ENCODE results near the gene ANO1. TPM values are rescaled to one million over a fixed set of nuclear protein-coding genes. Genes with fewer than 3 reads are reported as not detected.

The ANO1 gene
- total RNA-seq, 2 experiments from 2014 or later, result not detected

DNA sequence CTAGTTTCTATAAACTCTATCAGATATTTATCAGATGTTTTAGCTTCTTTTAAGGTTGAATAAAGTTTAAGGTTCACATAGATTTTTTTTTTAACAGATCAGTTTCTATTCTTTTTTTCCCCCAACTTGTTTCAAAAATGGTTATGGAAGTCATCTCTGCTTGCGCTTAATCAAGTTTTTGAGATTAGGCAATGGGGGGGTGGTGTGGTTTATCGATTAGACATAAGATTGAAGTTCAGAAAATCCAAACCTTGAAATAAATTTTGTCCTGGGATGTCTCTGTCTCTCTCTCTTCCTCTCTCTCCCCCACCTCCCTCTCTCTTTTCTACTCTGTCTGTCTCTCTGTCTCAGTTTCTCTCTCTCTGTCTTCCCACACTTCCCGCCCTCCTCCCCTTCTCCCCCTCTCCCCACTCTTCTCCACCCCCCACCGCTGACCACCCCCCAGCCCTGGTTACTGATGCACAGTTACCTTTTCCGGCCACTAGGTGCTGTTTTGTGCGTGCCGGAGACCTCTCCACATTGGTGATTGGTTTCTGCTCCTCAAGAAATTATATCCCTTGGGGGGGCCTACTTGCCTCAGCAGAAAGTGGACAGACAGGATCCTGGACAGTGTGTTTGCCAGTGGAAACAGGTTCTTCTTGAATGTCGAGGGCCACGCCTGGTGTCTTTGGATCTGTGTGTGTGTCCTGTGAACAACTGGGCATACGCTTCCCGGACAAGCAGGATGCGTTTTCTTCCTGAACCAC lies 29.7 kb upstream of the ANO1 start:
- peaks cover 49% of the 10 kb centered on the region for H3K27me3 Mint-ChIP-seq
- no peaks in the 10 kb centered on the region for H3K4me1 ChIP-seq (ENCODE audit: insufficient read depth, low read length)
- TF ChIP-seq, protein P1, sequence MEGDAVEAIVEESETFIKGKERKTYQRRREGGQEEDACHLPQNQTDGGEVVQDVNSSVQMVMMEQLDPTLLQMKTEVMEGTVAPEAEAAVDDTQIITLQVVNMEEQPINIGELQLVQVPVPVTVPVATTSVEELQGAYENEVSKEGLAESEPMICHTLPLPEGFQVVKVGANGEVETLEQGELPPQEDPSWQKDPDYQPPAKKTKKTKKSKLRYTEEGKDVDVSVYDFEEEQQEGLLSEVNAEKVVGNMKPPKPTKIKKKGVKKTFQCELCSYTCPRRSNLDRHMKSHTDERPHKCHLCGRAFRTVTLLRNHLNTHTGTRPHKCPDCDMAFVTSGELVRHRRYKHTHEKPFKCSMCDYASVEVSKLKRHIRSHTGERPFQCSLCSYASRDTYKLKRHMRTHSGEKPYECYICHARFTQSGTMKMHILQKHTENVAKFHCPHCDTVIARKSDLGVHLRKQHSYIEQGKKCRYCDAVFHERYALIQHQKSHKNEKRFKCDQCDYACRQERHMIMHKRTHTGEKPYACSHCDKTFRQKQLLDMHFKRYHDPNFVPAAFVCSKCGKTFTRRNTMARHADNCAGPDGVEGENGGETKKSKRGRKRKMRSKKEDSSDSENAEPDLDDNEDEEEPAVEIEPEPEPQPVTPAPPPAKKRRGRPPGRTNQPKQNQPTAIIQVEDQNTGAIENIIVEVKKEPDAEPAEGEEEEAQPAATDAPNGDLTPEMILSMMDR (IDR thresholded peaks at IDR 0.05), result no peak
- H3K9me3 ChIP-seq (ENCODE audit: control insufficient read depth in 1 of 2, insufficient read depth in 1 of 2, low read length in 2 of 2), result peaks cover 0 to 9% of the 10 kb centered on the region in 2 experiments
- peaks cover 0 to 2% of the 10 kb centered on the region in 2 experiments for H3K27me3 ChIP-seq (ENCODE audit: control insufficient read depth in 1 of 2, insufficient read depth in 2 of 2, low read length in 2 of 2)
- H3K27ac Mint-ChIP-seq, result no peak overlapping the region
- H3K36me3 ChIP-seq (ENCODE audit: insufficient read depth, low read length), result no peaks in the 10 kb centered on the region
- DNase-seq (no peak), ATAC-seq (ENCODE audit: poor library complexity) (no peak)
- no peak overlapping the region for H3K27ac ChIP-seq (ENCODE audit: low read depth in 1 of 2, low read length in 2 of 2)
- ChIA-PET POLR2A (no interaction called here), CTCF (no interaction called here)
- H3K9me3 Mint-ChIP-seq, result no peaks in the 10 kb centered on the region
- H3K4me3 Mint-ChIP-seq, result no peak overlapping the region
- no peak overlapping the region for H3K4me3 ChIP-seq (ENCODE audit: low read length)
- no peaks in the 10 kb centered on the region for H3K36me3 Mint-ChIP-seq (ENCODE audit: low read depth)
- intact Hi-C loops (cut with DNase I, micrococcal nuclease), result no loop called here
- no peaks in the 10 kb centered on the region for H3K4me1 Mint-ChIP-seq (ENCODE audit: low read depth)

DNA sequence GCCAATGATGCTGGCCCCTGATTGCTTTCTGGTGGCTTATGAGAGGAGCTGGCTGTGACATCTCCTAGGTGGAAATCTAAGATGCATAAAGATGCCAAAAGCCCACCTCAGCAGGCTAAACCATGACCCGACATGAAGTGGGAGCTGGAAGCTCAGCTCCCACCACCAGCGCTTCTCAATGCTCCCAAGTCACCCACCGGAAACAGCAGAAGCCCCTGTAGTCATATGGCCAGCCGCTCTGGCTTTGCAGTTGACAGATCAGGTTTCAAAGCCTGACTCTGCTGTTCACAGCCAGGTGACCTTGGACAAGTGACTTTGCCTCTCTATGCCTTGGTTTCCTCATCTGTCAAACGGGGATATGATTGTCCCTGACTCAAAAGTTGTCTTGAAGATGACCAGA lies 29.1 kb upstream of the ANO1 start:
- TF ChIP-seq, protein P1 (IDR thresholded peaks at IDR 0.05), result no peak
- peaks cover 49% of the 10 kb centered on the region for H3K27me3 Mint-ChIP-seq

DNA sequence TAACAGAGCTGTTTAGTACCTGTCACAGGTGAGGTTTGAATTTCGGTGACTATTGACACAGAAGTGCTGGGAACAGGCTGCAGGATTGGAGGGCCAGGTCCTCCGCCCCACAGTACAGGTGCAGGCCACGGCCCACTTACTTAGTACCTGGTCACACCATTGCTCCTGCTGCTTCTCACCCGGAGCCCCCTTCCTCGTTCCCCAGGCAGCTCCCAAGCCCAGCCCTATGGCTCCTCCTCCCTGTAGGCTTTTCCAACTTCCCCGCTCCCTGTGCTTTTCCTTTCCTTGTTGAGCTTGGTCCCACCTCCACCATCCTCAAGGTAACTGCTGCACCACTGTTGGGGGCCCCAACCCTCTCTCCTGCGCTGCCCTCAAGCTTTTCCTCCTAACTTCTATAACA lies 27.9 kb upstream of the ANO1 start:
- CTCF ChIA-PET, result no interaction called here
- DNase-seq, result no peak
- POLR2A ChIA-PET, result no interaction called here
- Histone ChIP-seq H3K27me3 (ENCODE audit: control insufficient read depth in 1 of 2, insufficient read depth in 2 of 2, low read length in 2 of 2) (peaks cover 2 to 8% of the 10 kb centered on the region in 2 experiments), H3K9me3 (ENCODE audit: control insufficient read depth in 1 of 2, insufficient read depth in 1 of 2, low read length in 2 of 2) (peaks cover 0 to 3% of the 10 kb centered on the region in 2 experiments), H3K4me3 (ENCODE audit: low read length) (no peak overlapping the region), H3K27ac (ENCODE audit: low read depth in 1 of 2, low read length in 2 of 2) (no peak overlapping the region), H3K36me3 (ENCODE audit: insufficient read depth, low read length) (no peaks in the 10 kb centered on the region), H3K4me1 (ENCODE audit: insufficient read depth, low read length) (no peaks in the 10 kb centered on the region)
- Mint-ChIP-seq H3K9me3 (no peaks in the 10 kb centered on the region), H3K4me3 (no peak overlapping the region), H3K36me3 (ENCODE audit: low read depth) (no peaks in the 10 kb centered on the region), H3K27ac (no peak overlapping the region), H3K27me3 (peaks cover 48% of the 10 kb centered on the region), H3K4me1 (ENCODE audit: low read depth) (no peaks in the 10 kb centered on the region)
- no peak for ATAC-seq (ENCODE audit: poor library complexity)
- intact Hi-C loops (cut with DNase I, micrococcal nuclease), result no loop called here
- TF ChIP-seq, protein P1 (IDR thresholded peaks at IDR 0.05), result no peak

More for the DNA sequence above, 29.1 kb upstream of the ANO1 start:
- Histone ChIP-seq H3K36me3 (ENCODE audit: insufficient read depth, low read length) (no peaks in the 10 kb centered on the region), H3K4me1 (ENCODE audit: insufficient read depth, low read length) (no peaks in the 10 kb centered on the region), H3K27ac (ENCODE audit: low read depth in 1 of 2, low read length in 2 of 2) (no peak overlapping the region), H3K4me3 (ENCODE audit: low read length) (no peak overlapping the region), H3K9me3 (ENCODE audit: control insufficient read depth in 1 of 2, insufficient read depth in 1 of 2, low read length in 2 of 2) (peaks cover 2 to 4% of the 10 kb centered on the region in 2 experiments), H3K27me3 (ENCODE audit: control insufficient read depth in 1 of 2, insufficient read depth in 2 of 2, low read length in 2 of 2) (peaks cover 2 to 3% of the 10 kb centered on the region in 2 experiments)
- DNase-seq (no peak), ATAC-seq (ENCODE audit: poor library complexity) (no peak)
- Mint-ChIP-seq H3K27ac (no peak overlapping the region), H3K9me3 (no peaks in the 10 kb centered on the region), H3K4me3 (no peak overlapping the region), H3K4me1 (ENCODE audit: low read depth) (no peaks in the 10 kb centered on the region), H3K36me3 (ENCODE audit: low read depth) (no peaks in the 10 kb centered on the region)
- POLR2A ChIA-PET, result no interaction called here
- intact Hi-C loops (cut with DNase I, micrococcal nuclease), result no loop called here
- CTCF ChIA-PET, result no interaction called here

Measured in CD4-positive, alpha-beta T cell (primary cell).